NCI-H2081 treated with DMSO at 0.1 percent for 48 hours (cell line): ENCODE results near the gene GET4.

Experiments
- DNase-seq: peaks from one replicate; lab custom pipeline; 2025; lab: John Stamatoyannopoulos, UW

GET4 gene

GRCh38 chr7:876077-876971 lies at the start of gene GET4:
GET4 (plus strand) TSS chr7:876554; CDS start chr7:876646, 92 bp downstream.
- DNase-seq = peak; percentile 72

GRCh38 chr7:828793-829561 lies 47.4 kb upstream of the GET4 start:
- DNase-seq = no peak

DNA sequence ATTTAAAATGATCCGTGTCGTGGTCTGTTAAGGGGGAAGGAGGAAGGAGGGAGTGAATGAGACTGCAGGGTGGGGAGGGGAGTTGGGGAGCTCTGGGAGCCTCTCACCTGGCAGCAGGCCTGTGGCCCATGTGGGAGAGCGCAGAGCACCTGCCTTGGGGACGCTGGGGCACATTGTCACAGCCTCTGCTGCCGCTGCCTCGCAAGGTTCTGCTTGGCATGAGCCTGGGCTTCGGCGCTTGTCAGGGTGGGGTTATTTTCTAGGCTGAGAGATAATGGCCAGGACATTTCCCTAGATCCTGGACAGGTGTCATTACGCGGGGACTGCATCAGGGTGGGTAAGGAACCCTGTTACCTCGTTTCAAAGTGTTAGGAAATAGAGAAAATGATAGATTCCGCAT lies 46.3 kb upstream of the GET4 start:
- no peak for DNase-seq

DNA sequence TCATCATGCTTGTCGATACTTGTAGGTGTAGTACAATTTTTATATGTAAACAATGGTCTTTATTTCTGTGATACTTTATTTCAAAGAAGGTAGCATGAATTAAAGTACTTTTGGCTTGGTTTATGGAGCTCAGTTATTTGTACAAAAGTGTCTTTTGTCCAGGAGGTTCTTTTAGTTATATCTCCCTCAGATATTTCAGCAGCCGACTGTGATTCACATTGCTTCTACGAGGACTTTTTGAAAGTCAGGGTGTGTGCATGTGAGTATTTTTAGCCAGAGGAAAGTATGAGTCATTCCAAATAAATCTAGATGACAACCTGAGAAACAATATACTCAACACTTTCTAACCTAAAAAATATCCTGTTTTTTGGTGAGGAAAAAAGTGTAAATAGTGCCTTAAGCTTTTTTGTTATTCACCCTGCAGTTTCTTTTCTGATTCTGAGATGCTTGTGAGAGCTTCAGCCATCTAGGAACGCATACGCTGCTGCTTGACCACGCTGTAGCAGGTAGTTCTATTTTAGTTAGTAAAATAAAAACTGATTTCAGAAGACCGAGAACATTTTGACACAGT lies 44.7 kb upstream of the GET4 start:
- DNase-seq = no peak

GRCh38 chr7:832167-832967 lies 44.0 kb upstream of the GET4 start, which contains the start of gene SUN1:
SUN1 (plus strand) TSS chr7:832476; CDS start chr7:832525, 49 bp downstream.
- no peak for DNase-seq

- DNase-seq = no peak
These were observed 43.4 kb upstream of the GET4 start for GRCh38 chr7:832968-833424.

GRCh38 chr7:833601-834258 lies 42.6 kb upstream of the GET4 start:
- DNase-seq = no peak

DNA sequence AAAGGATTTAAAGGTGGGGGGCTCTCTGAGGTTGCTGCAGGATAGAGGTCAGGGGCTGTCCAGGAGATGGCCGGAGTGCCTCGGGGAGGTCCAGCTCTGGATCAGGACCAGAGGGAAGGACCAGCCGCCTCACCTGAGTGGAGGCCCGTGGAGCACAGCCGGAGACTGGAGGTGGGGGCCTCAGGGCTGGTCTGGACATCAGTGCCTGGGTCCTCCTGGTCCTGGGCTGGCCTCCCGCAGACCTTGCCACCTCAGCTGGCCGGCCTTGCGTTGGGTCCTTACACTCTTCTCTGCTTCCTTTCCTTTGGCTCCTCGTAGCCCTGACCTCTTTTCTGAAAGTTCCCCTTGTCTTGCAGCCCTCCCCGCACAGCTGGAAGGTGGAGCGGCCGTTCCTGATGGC lies 42.1 kb upstream of the GET4 start:
- no peak for DNase-seq

DNA sequence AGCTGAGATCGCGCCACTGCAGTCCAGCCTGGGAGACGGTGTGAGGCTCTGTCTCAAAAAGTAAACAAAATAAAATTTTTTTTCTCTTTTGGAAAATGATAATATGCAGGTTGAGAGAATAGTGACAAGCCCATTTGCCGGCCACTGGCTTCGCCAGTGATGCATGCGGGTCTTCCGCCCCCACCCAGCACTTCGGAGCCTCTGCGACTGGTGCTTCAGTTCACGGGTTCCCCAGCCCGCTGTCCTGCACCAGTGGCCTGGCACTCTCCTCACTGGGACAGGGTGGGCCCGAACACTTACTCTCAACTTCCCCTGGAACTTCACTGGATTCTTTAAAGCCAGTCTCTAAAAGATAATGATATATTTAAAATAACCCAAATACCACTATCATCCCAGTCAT lies 41.3 kb upstream of the GET4 start:
- DNase-seq = no peak

DNA sequence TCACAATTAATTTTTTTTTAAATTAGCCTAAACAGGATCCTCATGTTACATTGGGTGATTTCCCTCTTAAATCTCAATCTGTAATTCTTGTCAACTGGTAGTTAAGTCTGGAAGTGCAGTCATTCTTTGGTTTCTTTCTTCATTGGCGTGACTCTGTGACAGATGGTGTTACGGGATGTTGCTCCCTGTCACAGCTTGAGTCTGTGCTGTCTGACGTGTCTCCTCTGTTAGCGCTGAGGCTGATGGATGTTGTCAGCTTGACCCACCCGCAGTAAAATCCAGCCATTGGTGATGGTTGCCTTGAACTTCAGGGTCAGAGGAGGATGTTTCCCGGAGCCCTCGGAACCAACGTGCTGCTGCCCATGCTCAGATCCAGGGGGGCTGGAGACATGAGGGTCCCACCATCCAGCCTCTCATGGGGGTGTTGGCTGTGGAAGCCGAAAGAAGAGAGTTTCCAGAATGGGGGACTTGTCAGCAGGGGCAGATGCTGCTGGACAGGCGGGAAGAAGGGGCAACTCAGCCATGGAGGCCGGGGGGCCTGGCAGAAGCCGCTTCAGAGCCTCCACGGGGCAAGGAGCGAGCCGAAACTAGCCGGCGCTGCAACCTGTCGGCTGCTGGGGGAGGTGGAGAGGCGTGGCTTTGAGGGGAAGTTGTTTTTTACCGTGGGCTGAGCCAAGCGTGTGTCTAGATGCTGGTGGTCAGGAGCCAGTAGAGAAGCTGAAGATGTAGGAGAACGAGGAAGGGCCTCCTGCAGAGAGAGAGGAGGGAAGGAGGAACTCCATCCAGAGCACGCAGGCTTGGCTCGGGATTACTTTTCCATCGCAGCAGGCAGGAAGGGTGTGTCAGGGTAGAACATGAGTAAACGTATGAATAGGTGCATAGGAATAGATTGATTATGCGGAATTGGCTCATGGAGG lies 40.6 kb upstream of the GET4 start:
- no peak for DNase-seq

DNA sequence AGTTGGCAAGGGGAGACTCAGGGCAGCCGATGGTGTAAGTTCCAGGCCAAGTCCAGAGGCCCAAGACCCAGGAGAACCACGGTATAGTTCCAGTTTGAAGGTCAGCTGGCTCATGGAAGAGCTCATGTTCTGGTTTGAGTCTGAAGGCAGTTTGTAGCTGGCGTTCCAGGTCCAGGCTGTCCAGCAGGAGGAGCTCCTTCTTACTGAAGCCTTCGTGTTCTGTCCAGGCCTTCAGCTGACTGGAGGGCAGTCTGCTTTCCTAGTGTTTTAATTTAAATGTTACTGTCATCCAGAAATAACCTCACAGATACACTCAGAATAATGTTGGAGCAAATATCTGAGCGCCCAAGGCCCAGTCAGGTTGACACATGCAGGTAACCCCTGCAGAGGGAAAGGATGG lies 39.9 kb upstream of the GET4 start:
- DNase-seq = no peak

- DNase-seq = no peak
These were observed 39.4 kb upstream of the GET4 start for GRCh38 chr7:837001-837400.

- DNase-seq = no peak
These were observed 36.3 kb upstream of the GET4 start for GRCh38 chr7:840001-840600.

DNA sequence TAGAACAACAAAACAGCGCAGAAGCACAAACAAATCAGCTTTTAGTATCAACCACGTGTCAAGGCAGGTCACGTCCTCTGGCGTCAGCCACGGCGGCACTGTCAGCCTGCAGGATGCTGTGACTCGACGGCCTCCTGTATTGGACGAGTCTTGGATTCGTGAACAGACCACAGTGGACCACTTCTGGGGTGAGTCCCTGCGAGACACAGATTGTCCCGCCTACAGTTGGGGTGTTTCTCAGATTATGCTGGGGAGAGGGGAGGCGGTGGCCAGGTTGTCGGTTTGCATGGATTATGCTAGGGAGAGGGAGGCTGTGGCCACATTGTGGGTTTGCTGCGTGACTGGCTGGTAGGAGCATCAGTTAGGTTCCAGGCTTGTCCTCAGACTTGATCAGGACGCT lies 34.4 kb upstream of the GET4 start:
- no peak for DNase-seq

DNA sequence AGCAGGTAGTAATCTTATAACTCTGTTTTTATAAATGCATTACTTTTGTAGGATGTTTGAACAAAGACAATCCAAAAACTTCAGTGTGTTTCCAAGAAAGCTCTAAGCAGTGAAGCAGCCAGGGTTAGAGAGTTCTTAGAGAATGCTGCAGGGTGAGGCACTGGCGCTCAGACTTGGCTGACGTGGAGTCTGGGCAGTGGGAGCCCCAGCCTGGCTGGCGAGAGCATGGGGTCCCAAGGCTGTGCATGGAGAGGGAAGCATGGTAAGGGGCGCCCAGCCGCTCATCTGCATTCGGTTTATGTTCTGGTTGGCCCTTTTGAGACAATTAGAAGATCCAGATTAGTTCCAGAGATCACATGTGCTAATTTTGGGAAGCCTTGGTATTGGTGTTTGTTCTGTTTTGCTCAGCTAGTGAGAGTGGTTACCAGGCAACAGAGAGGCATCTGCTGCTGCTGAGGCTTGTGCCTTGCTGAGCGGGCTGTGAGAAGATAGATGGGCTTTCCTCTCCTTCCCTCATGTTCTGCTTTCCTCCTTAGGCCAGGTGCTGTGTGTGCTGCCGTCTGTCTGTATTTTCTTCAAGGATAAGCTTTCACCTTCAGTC lies 33.8 kb upstream of the GET4 start:
- no peak for DNase-seq

GRCh38 chr7:843230-843629 lies 33.1 kb upstream of the GET4 start:
- no peak for DNase-seq

DNA sequence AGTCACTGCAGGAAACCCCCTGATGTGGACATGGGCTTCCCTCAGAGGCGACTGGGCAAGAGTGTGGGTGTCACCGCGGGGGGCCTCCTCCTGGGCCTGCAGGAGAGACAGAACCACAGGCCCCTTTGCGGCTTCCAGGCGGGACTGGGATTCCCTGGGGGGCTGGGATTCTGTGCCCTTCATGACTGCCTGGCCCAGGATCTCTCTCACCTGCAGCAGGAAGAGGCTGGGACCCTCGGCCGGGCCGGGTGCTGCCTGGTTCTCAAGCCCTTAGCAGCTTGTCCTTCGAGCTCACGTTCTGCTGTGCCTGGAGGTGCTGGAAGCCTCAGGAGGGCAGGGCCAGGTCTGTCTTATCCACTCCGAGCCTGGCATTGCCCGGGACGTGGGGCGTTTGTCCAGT lies 32.3 kb upstream of the GET4 start:
- DNase-seq = no peak

GRCh38 chr7:844514-844913 lies 31.8 kb upstream of the GET4 start:
- no peak for DNase-seq

- no peak for DNase-seq
These were observed 31.3 kb upstream of the GET4 start for GRCh38 chr7:845091-845490.
